Upper lobe of left lung (tissue), 4 donors: ENCODE results near the gene BIRC6.

Experiments
- CTCF ChIP-seq, 6 experiments: fragments of 450-650 bp in 4 of 6; fragments of 200-600 bp in 2 of 6; sonication (generic) in 2 of 6; IDR thresholded peaks; one replicate each; pipeline ENCODE4 v1.5.1; 2016 to 2019; ENCODE audit warnings: antibody characterized with exemption in 6 of 6
- POLR2A ChIP-seq, 4 donors: fragments of 450-650 bp; IDR thresholded peaks; one replicate each; pipeline ENCODE4 v1.5.1; 2016 to 2017; ENCODE audit warnings: antibody characterized with exemption in 4 of 4, mild to moderate bottlenecking in 2 of 4
- POLR2AphosphoS5 ChIP-seq, 2 donors: sonication (generic); formaldehyde crosslinking; IDR thresholded peaks; one replicate each; pipeline ENCODE4 v1.5.1; 2017; ENCODE audit warnings: antibody characterized with exemption in 2 of 2

- TF ChIP-seq CTCF (IDR thresholded peaks at IDR 0.05) (no peak), POLR2A (IDR thresholded peaks at IDR 0.05) (no peak), POLR2AphosphoS5 (IDR thresholded peaks at IDR 0.05) (no peak)
These were observed 79.3 kb downstream of the BIRC6 start for GRCh38 chr2:32436150-32436549.
